Effector memory CD8-positive, alpha-beta T cell (primary cell): ENCODE results near the gene BBS9.
A peak's percentile ranks its signal among the peaks of the same experiment; 100 is the strongest.
"Not testable (repeated sequence)": the region's sequence is repeated elsewhere in the genome, so short reads cannot be mapped to it uniquely, and the experiment has no call there.

Source experiments
- ATAC-seq: fragments of 150-1000 bp; cut with Tn5 transposase; replicated peaks from 2 replicates; pipeline ENCODE4 v1.10.0; 2021; ENCODE audit warnings: mild to moderate bottlenecking, moderate library complexity
- DNase-seq, 3 experiments: peaks; one replicate each; pipeline ENCODE4 v3.0.0; 2021
- H3K27ac Mint-ChIP-seq, 2 donors: one replicate each; pipeline ENCODE4 v1.8.0; 2022; ENCODE audit warnings: mild to moderate bottlenecking in 2 of 2, mixed read lengths in 2 of 2, moderate library complexity in 2 of 2
- H3K27me3 Mint-ChIP-seq, 2 donors: one replicate each; pipeline ENCODE4 v1.8.0; 2022; ENCODE audit warnings: mixed read lengths in 2 of 2
- H3K36me3 Mint-ChIP-seq: one replicate; pipeline ENCODE4 v1.8.0; 2022; ENCODE audit warnings: mild to moderate bottlenecking, moderate library complexity, mixed read lengths; ENCODE audit not compliant: insufficient read depth
- H3K4me1 Mint-ChIP-seq, 2 donors: one replicate each; pipeline ENCODE4 v1.8.0; 2022; ENCODE audit warnings: low read depth in 2 of 2, mixed read lengths in 2 of 2
- H3K4me3 Mint-ChIP-seq, 2 donors: one replicate each; pipeline ENCODE4 v1.8.0; 2022; ENCODE audit warnings: mild to moderate bottlenecking in 2 of 2, mixed read lengths in 2 of 2, moderate library complexity in 2 of 2
- H3K9me3 Mint-ChIP-seq, 2 donors: one replicate each; pipeline ENCODE4 v1.8.0; 2022; ENCODE audit warnings: mixed read lengths in 2 of 2
- total RNA-seq, 9 experiments: gene quantifications; one replicate each; lab custom pipeline; 2026; lab: John Stamatoyannopoulos, UW

BBS9 gene
- 12.6 to 66.5 (median 35.6) reads per million in 9 experiments for total RNA-seq

DNA sequence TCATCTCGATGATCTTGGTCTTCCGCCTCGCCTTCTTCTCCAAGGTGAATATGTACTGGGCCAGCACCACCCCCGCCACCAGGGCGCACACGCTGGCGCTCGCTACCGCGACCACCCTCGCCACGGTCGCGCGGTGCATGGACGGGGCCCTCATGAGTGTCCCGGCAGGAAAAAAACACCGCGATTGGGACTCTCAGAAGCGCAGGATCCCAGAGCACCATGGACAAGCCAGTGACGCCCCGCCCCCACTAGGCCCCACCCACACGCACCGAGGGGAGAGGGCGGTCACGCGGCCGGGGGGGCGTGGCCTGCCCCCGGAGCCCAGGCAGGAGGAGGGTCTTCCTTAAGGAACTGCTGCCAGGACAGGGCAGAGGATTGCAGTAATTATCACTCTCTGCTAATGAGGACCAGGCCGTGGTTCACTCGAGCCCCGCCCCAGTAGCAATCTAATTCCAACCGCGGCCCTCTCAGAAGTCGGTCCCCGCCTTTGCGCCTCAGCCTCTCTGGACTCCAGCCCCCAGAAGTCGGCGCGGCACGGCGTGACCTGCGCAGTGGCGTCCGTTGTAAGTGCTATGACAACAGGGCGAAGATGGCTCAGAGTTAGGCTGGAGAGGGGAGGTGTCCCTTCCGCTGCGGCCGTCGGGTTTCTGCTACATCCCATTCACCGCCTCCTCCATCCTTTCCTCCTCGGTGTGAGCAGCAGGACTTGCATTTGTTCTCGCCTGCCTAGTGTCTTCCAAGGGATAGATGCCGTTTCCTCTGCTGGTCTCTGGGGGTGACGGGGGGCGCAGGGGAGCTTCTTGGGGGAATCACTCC, at the start of gene BBS9:
Gene BBS9 (plus strand): TSS at position 575 of the 816 bp plus-strand sequence. CDS start 16,689 bp downstream, outside the sequence.
- H3K4me3 Mint-ChIP-seq = peak within 1 kb of the TSS; percentile 96 to 98
- peaks cover 17 to 27% of the 10 kb centered on the region in 2 donors for H3K4me1 Mint-ChIP-seq
- H3K36me3 Mint-ChIP-seq = peaks cover 8% of the 10 kb centered on the region
- DNase-seq (peak; percentile 87 to 91 (median 89)), ATAC-seq (peak; percentile 94)
- no peaks in the 10 kb centered on the region for H3K9me3 Mint-ChIP-seq
- H3K27me3 Mint-ChIP-seq = no peaks in the 10 kb centered on the region
- peak within 1 kb of the TSS; percentile 93 for H3K27ac Mint-ChIP-seq

DNA sequence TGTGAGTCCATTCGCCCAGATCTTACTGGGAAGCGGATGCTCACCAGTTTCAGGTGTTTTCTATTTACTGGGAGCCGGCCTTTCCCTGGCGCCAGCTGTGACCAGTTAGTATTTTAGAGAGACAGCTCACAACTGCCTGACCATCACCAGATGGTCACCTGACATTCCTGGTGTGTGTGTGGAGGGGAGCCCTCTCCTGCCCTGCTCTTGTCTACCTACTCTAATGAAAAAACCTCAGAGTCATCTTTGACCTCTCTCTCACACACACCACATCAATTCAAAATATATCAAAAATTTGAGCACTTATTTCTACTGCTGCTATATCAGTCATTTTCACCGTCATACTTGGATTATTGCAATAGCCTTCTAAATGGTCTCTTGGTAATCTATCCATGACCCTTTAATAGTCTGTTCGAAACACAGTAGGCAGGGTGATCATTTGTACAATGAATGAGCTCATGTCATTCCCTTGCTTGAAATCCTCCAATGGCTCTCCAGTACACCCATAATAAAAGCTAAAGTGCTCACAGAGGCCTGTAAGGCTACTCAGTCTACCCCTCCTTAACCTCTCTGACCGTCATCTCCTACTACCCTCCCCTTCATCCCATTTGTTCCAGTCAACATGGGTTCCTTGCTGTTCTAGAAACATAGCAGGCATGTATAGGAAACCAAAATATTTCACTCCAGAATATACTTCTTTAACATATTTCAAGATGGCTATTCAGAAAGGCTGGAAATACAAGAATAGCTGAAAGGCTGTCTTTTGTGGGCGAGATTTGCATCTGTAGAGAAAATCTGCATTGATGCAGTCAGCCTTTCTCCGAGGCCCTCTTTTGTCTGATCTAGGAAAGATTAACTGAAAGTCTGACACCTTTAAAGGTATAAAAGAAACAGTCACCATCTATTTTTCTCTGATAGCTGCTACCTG, 49.3 kb upstream of the BBS9 start:
- H3K4me1 Mint-ChIP-seq = peaks cover 12 to 15% of the 10 kb centered on the region in 2 donors
- peaks cover 2% of the 10 kb centered on the region for H3K36me3 Mint-ChIP-seq
- no peak for ATAC-seq
- no peak overlapping the region for H3K4me3 Mint-ChIP-seq
- H3K27ac Mint-ChIP-seq = no peak overlapping the region
- no peaks in the 10 kb centered on the region for H3K9me3 Mint-ChIP-seq
- DNase-seq = no peak
- peaks cover 0 to 16% of the 10 kb centered on the region in 2 donors for H3K27me3 Mint-ChIP-seq

DNA sequence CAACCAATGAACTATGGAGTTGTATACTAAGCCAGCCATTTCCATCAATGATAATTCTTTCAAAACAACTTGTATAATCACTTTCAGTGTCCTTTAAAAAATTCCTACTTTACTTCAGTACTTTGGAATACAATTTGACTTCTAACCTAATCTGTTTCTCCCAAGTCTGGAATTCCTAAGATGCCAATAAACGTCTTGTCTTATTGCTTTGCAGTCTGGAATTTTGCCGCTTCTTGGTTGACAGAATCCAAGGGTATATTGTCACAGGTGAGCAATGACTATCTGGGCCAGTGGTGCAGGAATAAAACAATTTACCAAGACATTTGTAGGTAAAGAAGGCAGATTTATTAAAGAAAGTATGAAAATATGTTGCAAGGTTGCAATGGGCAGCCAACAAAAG, 42.0 kb upstream of the BBS9 start:
- no peak overlapping the region for H3K4me3 Mint-ChIP-seq
- H3K27ac Mint-ChIP-seq = no peak overlapping the region
- no peak for DNase-seq
- H3K9me3 Mint-ChIP-seq = no peaks in the 10 kb centered on the region
- no peaks in the 10 kb centered on the region for H3K27me3 Mint-ChIP-seq
- ATAC-seq = no peak
- H3K4me1 Mint-ChIP-seq = no peaks in the 10 kb centered on the region
- H3K36me3 Mint-ChIP-seq = no peaks in the 10 kb centered on the region

DNA sequence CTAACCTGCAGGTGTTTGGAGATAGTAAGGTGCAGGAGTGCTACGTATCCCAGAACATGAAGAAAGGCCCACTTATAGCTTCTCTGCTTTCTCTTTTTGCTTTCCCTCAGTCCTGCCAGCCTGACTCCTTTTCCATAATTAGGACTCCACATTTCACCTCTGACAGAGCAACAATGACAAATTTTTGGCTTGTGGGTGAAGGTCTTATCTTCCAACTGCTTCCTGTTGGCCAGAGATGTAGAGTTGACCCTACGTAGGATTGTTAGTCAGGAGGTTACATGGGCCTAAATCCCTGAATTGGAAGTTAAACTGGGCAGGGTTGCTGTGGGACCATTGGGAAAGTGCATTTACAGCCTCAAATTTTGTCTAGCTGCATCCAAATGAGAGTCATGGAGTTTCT, 41.5 kb upstream of the BBS9 start:
- DNase-seq = no peak
- H3K4me3 Mint-ChIP-seq = no peak overlapping the region

DNA sequence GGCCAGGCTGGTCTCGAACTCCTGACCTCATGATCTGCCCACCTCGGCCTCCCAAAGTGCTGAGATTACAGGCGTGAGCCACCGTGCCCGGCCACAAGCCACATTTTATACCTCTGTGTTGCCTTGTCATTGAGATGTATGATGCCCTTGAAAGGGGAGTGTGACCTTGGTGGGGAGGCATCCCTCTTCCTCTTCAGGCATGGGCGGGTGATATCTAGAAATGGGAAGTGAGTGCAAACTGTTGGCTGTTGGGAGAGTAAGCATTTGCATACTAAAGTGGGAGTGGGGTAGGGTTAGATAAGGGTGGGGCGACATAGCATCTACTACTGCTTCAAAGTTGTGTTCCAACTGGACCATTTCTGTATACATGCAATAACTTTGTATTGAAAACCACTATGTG, 40.2 kb upstream of the BBS9 start:
- ATAC-seq = no peak
- no peak overlapping the region for H3K4me3 Mint-ChIP-seq
- no peaks in the 10 kb centered on the region for H3K27me3 Mint-ChIP-seq
- H3K4me1 Mint-ChIP-seq = no peaks in the 10 kb centered on the region
- H3K36me3 Mint-ChIP-seq = peaks cover 10% of the 10 kb centered on the region
- H3K9me3 Mint-ChIP-seq = no peaks in the 10 kb centered on the region
- no peak overlapping the region for H3K27ac Mint-ChIP-seq
- DNase-seq = no peak

More for the DNA sequence above, 41.5 kb upstream of the BBS9 start:
- Mint-ChIP-seq H3K9me3 (no peaks in the 10 kb centered on the region), H3K36me3 (no peaks in the 10 kb centered on the region), H3K4me1 (no peaks in the 10 kb centered on the region), H3K27me3 (no peaks in the 10 kb centered on the region), H3K27ac (no peak overlapping the region)
- ATAC-seq = no peak

DNA sequence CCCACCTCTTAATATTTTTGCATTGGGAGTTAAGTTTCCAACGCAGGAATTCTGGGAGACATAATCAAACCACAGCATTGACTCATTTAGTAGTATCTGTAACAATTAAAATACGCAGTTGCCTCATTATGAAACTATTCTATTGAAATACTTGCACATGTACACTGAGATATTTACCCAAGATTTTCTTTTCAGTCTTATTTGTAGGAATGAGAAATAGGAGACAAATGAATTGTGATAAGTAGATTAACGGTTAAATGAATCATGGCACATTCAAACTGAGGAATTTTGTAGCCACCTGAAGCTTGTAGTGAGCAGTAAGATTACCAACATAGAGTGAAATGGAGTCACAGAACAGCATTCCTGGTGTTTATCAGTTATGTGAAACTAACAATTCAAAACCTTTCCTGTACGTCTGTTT, 38.2 kb upstream of the BBS9 start:
- no peaks in the 10 kb centered on the region for H3K27me3 Mint-ChIP-seq
- ATAC-seq (no peak), DNase-seq (no peak)
- no peak overlapping the region for H3K27ac Mint-ChIP-seq
- H3K9me3 Mint-ChIP-seq = no peaks in the 10 kb centered on the region
- no peak overlapping the region for H3K4me3 Mint-ChIP-seq
- H3K36me3 Mint-ChIP-seq = peaks cover 25% of the 10 kb centered on the region
- H3K4me1 Mint-ChIP-seq = no peaks in the 10 kb centered on the region

DNA sequence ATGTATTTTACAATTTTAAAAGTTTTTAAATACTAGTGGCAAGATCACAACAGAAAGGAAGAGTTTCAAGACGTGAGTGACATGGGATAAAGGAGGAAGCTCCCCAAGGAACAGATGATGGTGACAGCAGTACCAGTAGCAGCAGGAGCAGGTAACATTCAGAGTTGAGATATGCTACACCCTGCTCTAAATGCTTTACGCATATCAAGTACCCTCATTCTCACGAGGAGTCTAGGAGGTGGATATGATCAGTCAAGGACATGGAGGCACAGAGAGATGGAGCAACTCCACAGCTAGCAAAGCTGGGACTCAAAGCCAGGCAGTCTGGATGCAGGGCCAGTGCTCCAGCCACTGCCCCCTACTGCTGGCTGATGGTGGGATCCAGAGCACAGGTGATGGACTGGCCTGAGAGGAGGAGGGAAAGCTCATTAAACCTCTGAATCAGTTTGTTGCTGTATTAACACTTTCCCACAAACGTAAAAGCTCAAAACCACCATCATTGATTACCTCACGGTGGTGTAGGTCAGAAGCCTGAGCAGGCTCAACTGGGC, 37.6 kb upstream of the BBS9 start:
- no peaks in the 10 kb centered on the region for H3K9me3 Mint-ChIP-seq
- no peak overlapping the region for H3K27ac Mint-ChIP-seq
- no peaks in the 10 kb centered on the region for H3K27me3 Mint-ChIP-seq
- H3K4me3 Mint-ChIP-seq = no peak overlapping the region
- H3K4me1 Mint-ChIP-seq = no peaks in the 10 kb centered on the region
- peaks cover 31% of the 10 kb centered on the region for H3K36me3 Mint-ChIP-seq
- DNase-seq (no peak), ATAC-seq (no peak)

DNA sequence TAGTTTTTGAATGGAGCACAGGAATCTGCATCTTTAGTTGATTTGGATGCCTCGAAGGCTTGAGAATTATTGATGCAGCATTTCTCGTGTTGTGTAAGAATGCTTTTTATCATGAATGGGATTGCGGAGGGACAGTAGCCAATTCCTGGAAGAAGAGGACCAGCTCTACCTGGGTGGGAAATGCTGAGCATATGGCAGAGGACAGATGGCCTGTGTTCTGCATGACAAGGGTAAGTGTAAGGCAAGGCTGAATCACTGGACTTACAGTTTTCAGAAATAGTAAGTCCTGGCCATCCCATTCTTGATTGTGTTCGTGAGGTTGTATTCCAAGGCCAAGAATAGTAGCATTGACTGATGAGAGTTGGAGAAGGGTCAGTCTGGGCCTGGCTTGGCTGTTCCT, 36.1 kb upstream of the BBS9 start:
- H3K4me3 Mint-ChIP-seq = no peak overlapping the region
- ATAC-seq (no peak), DNase-seq (no peak)
- peak overlapping the region in 1 of 2 donors; percentile 16 for H3K27ac Mint-ChIP-seq
- peaks cover 46% of the 10 kb centered on the region for H3K36me3 Mint-ChIP-seq
- H3K27me3 Mint-ChIP-seq = no peaks in the 10 kb centered on the region
- no peaks in the 10 kb centered on the region for H3K4me1 Mint-ChIP-seq
- no peaks in the 10 kb centered on the region for H3K9me3 Mint-ChIP-seq

DNA sequence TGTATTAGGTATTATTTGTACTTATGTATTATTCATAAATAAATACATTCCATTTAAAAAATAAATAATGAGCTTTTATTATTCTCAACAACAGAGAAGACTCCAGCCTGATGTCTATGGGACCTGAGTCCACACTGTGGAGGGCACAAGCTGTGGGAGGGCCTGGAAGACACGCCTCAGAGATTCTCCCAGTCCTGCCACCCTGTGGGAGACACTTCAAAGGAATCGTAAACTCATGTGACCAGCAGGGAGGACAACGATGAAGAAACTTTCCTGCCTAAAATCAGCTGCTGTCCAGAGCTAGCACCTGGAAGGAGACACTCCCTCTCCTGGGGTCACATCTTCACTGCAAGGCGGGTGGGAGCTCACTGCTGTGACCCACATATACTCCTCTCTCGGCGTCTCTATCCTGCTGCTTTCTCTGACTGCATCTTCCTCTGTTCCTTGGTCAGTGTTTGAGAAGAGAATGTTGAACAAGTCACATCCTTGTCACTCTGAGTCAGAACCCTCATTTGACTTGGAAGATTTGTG, 34.6 kb upstream of the BBS9 start:
- H3K27me3 Mint-ChIP-seq, H3K4me3 Mint-ChIP-seq, H3K9me3 Mint-ChIP-seq, H3K27ac Mint-ChIP-seq, ATAC-seq, DNase-seq, H3K4me1 Mint-ChIP-seq: not testable (repeated sequence)
- H3K36me3 Mint-ChIP-seq = peaks cover 60% of the 10 kb centered on the region

DNA sequence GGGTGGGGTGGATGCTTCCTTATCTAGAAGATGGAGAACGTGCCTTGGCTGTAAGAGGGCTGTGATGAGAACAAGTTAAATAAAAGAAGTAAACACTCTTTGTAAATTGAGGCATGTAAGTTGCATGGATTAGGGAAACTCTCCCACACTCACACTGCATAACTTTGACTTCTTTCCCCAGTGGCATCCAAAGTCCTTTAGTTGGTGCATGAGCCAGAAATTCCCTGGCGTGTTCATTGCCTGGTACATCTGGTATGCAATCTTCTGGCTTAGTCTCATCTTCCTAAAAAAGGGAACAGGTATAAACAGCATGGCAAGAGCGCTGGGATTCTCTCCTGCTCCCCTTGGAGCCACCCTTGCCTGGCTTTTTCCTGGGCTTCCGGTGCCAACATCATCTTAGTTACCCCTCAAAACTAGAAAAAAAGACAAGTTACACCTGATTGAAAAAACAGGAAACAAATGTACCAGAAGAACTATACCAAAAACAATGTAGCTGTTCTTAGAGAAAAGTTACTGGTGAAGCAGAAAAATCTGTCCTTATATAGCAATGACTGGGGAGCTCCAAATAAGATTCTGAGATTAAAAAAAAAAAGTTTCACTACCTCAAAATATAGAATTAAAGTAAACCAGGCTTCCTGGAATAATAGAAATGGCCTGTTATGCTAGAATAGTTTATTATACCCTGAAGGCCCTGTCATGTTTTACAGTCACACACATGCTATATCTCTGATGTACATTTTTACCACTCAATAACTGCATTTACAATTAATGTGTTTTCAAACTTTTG, 30.0 kb upstream of the BBS9 start:
- Mint-ChIP-seq H3K27me3 (no peaks in the 10 kb centered on the region), H3K9me3 (no peaks in the 10 kb centered on the region), H3K36me3 (peaks cover 63% of the 10 kb centered on the region), H3K27ac (peak overlapping the region in 1 of 2 donors; percentile 75), H3K4me1 (peaks cover 0 to 9% of the 10 kb centered on the region in 2 donors), H3K4me3 (no peak overlapping the region)
- ATAC-seq (no peak), DNase-seq (no peak)

DNA sequence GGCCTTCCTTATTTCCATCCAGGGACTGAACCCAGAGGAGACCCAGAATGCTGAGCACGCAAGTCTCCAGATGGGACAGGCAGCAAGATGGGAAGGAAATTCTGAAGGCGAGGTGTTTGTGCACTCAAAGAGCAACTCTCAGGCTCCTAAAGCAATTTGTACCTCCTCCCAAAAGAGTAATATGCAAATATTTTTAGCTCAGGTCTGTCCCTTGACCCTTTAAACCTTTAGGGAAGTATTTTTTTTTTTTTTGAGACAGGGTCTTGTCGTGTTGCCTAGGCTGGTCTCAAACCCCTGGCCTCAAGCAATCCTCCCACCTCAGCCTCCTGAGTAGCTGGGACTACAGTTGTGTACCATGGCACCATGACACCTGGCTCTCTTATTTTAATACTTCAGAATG, 28.6 kb upstream of the BBS9 start:
- DNase-seq (no peak), ATAC-seq (no peak)
- H3K4me1 Mint-ChIP-seq = peaks cover 3 to 17% of the 10 kb centered on the region in 2 donors
- no peak overlapping the region for H3K27ac Mint-ChIP-seq
- no peak overlapping the region for H3K4me3 Mint-ChIP-seq
- H3K36me3 Mint-ChIP-seq = peaks cover 54% of the 10 kb centered on the region
- H3K9me3 Mint-ChIP-seq = no peaks in the 10 kb centered on the region
- no peaks in the 10 kb centered on the region for H3K27me3 Mint-ChIP-seq

DNA sequence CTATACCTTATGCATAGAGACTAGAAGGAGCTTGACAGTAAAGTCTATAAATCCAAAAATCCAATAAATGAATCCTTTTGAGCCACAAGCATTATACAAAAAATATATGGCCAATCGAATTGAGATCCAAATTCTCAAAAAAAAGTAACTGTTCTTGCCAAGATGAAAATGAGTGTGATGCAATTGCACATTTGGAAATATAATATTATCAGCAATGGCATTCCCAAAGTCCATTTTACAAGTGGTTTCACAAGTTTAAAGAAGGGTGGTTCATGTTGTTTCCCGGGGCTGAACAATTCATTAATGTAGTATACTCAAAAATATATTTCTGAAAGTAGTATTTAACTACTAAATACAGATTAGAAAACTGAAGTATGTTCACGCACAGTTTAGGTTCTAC, 27.5 kb upstream of the BBS9 start:
- no peaks in the 10 kb centered on the region for H3K27me3 Mint-ChIP-seq
- no peak overlapping the region for H3K27ac Mint-ChIP-seq
- peaks cover 9 to 25% of the 10 kb centered on the region in 2 donors for H3K4me1 Mint-ChIP-seq
- no peaks in the 10 kb centered on the region for H3K9me3 Mint-ChIP-seq
- no peak overlapping the region for H3K4me3 Mint-ChIP-seq
- DNase-seq (no peak), ATAC-seq (no peak)
- H3K36me3 Mint-ChIP-seq = peaks cover 43% of the 10 kb centered on the region
